ENCODE results near the gene NPHS1.

NPHS1 gene

DNA sequence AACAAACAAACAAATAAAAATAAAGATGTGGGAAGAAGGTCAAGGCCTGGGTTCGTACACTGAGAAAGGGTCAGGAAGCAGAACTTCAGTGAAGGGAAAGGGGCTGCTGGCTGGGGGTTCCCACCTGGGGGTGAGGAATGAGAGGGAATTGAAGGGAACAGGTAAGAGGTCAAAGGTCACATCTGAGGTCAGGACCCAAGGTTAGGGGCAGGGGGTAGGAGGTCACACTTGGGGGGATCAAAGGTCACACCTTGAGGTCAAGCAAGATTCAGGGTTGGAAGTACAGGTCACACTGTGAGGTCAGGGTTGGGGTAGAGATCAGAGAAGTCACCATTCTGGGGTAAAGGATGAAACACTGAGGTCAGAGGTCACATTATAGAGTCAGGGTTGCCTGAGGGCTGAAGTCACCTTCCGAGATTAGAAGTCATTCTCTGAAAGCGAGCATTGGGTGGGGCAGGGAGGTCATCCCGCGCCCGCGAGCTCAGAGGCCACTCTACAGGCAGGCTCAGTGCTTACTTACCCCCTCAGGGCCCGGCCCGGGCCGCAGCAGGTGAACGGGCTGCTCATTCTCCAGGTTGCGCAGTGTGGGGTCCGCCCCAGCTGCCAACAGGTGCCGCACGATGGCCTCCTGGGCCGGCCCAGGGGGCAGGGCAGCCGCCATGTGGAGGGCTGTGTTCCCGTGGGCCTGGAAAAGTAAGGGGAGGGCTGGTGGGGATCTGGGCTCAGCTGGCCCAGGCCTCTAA lies 37.2 kb upstream of the NPHS1 start:
- no peaks in the 10 kb centered on the region for H3K4me1 ChIP-seq (ENCODE audit: control insufficient read depth, insufficient read depth, low read length)
- no peaks in the 10 kb centered on the region for H3K27me3 ChIP-seq (ENCODE audit: control insufficient read depth, insufficient read depth, low read length)
- H3K4me3 ChIP-seq (ENCODE audit: low read depth, low read length), result no peak overlapping the region
- peaks cover 60% of the 10 kb centered on the region for H3K36me3 ChIP-seq (ENCODE audit: control insufficient read depth, insufficient read depth, low read length)
- H3K9me3 ChIP-seq (ENCODE audit: control insufficient read depth, insufficient read depth, low read depth, low read length), result no peaks in the 10 kb centered on the region
- no peak overlapping the region for H3K27ac ChIP-seq (ENCODE audit: low read depth, low read length)
- H3K9ac ChIP-seq (ENCODE audit: low read length), result no peak overlapping the region

DNA sequence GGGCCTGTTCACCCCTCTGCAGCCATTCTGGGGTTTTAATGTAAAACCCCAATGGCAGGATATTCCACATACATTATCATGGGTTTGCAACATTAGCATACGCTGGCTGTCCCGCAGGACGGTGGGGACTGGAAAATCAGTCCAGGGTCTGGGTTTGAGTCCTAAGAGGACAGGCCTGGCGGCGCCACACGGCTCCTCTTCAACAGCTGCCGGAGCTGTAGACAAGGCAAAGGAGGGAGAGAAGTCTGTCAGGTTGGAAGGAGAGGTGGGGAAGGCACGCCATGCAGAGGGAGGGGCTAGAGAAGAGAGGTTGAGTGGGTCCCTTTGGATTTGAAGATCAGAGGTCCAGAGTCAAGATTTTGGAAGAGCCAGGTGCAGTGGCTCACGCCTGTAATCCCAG lies 36.1 kb upstream of the NPHS1 start:
- no peaks in the 10 kb centered on the region for H3K9me3 ChIP-seq (ENCODE audit: control insufficient read depth, insufficient read depth, low read depth, low read length)
- H3K36me3 ChIP-seq (ENCODE audit: control insufficient read depth, insufficient read depth, low read length), result peaks cover 51% of the 10 kb centered on the region
- no peak overlapping the region for H3K27ac ChIP-seq (ENCODE audit: low read depth, low read length)
- H3K4me1 ChIP-seq (ENCODE audit: control insufficient read depth, insufficient read depth, low read length), result no peaks in the 10 kb centered on the region
- H3K4me3 ChIP-seq (ENCODE audit: low read depth, low read length), result no peak overlapping the region
- H3K9ac ChIP-seq (ENCODE audit: low read length), result no peak overlapping the region
- no peaks in the 10 kb centered on the region for H3K27me3 ChIP-seq (ENCODE audit: control insufficient read depth, insufficient read depth, low read length)

DNA sequence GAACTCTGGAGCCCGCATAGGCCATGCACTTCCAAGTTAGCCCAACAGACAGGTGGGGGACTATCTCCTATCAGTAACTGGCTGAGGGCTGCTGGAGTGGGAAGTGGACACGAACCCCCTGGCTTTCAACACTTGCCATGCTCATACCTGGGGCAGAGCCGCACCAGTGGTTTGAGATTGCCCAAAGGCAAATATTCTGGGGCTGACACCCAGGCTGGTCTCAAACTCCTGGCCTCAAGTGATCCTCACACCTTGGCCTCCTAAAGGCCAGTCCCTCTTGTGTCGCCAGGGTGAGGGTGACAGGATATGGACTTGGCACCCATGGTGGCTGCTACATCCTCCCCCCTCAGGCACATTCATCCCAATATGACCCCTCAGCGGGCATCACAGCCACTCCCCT lies 34.9 kb upstream of the NPHS1 start:
- H3K9me3 ChIP-seq (ENCODE audit: control insufficient read depth, insufficient read depth, low read depth, low read length), result no peaks in the 10 kb centered on the region
- H3K9ac ChIP-seq (ENCODE audit: low read length), result no peak overlapping the region
- no peaks in the 10 kb centered on the region for H3K27me3 ChIP-seq (ENCODE audit: control insufficient read depth, insufficient read depth, low read length)
- no peaks in the 10 kb centered on the region for H3K4me1 ChIP-seq (ENCODE audit: control insufficient read depth, insufficient read depth, low read length)
- H3K27ac ChIP-seq (ENCODE audit: low read depth, low read length), result no peak overlapping the region
- peaks cover 42% of the 10 kb centered on the region for H3K36me3 ChIP-seq (ENCODE audit: control insufficient read depth, insufficient read depth, low read length)
- no peak overlapping the region for H3K4me3 ChIP-seq (ENCODE audit: low read depth, low read length)

DNA sequence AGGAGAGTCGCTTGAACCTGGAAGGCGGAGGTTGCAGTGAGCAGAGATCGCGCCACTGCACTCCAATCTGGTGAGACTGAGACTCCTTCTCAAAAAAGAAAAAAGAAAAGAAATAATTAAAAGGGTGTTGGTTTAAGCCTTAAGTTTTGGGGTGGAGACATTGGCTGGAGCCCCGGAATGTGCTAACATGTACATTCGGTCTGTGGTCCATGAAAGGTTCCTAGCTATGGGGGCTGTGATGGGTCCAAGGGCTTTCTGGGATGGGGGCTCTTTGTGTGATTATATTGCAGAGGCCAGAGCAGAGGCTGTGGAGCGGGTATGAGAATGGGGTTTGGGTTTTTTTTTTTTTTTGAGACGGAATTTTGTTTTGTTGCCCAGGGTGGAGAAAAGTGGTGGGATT lies 33.6 kb upstream of the NPHS1 start:
- Histone ChIP-seq H3K4me1 (ENCODE audit: control insufficient read depth, insufficient read depth, low read length) (no peaks in the 10 kb centered on the region), H3K9ac (ENCODE audit: low read length) (no peak overlapping the region), H3K4me3 (ENCODE audit: low read depth, low read length) (no peak overlapping the region), H3K36me3 (ENCODE audit: control insufficient read depth, insufficient read depth, low read length) (peaks cover 36% of the 10 kb centered on the region), H3K27ac (ENCODE audit: low read depth, low read length) (no peak overlapping the region), H3K27me3 (ENCODE audit: control insufficient read depth, insufficient read depth, low read length) (no peaks in the 10 kb centered on the region), H3K9me3 (ENCODE audit: control insufficient read depth, insufficient read depth, low read depth, low read length) (no peaks in the 10 kb centered on the region)

DNA sequence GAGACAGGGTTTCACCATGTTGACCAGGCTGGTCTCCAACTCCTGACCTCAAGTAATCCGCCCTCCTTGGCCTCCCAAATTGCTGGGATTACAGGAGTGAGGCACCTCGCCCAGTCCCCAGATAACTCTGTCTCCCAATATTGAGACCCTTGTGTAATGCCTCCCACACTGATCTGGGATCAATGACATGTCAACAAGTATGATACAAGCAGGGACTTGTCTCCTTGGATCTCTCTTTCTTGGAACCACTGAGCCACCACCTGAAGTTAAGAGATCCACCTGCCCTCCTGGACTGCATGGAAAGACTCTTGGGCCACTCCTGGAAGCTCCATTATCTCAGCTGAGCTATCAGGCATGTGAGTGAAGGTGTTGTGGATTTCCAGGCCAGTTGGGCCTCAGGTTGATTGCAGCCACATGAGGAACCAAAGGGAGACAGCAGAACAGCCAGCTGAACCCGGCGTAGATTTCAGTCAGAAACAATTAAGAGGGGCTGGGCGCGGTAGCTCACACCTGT lies 33.0 kb upstream of the NPHS1 start:
- no peak overlapping the region for H3K27ac ChIP-seq (ENCODE audit: low read depth, low read length)
- H3K36me3 ChIP-seq (ENCODE audit: control insufficient read depth, insufficient read depth, low read length), result peaks cover 30% of the 10 kb centered on the region
- H3K9ac ChIP-seq (ENCODE audit: low read length), result no peak overlapping the region
- no peaks in the 10 kb centered on the region for H3K4me1 ChIP-seq (ENCODE audit: control insufficient read depth, insufficient read depth, low read length)
- H3K9me3 ChIP-seq (ENCODE audit: control insufficient read depth, insufficient read depth, low read depth, low read length), result no peaks in the 10 kb centered on the region
- no peak overlapping the region for H3K4me3 ChIP-seq (ENCODE audit: low read depth, low read length)
- no peaks in the 10 kb centered on the region for H3K27me3 ChIP-seq (ENCODE audit: control insufficient read depth, insufficient read depth, low read length)

DNA sequence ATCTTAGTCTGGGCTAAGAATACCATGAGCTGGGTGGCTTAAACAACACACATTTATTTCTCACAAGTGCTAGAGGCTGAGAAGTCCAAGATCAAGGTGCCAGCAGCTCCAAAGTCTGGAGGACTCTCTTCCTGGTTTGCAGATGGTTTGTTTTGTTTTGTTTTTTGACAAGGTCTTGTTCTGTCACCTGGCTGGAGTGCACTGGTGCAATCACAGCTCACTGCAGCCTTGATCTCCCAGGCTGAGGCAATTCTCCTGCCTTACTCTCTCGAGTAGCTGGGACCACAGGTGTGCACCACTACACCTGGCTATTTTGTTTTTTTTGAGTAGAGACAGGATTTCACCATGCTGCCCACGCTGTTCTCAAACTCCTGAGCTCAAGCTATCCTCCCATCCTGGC lies 31.6 kb upstream of the NPHS1 start:
- Histone ChIP-seq H3K4me3 (ENCODE audit: low read depth, low read length) (no peak overlapping the region), H3K4me1 (ENCODE audit: control insufficient read depth, insufficient read depth, low read length) (peaks cover 8% of the 10 kb centered on the region), H3K27ac (ENCODE audit: low read depth, low read length) (no peak overlapping the region), H3K9ac (ENCODE audit: low read length) (no peak overlapping the region), H3K27me3 (ENCODE audit: control insufficient read depth, insufficient read depth, low read length) (peaks cover 7% of the 10 kb centered on the region), H3K36me3 (ENCODE audit: control insufficient read depth, insufficient read depth, low read length) (peaks cover 16% of the 10 kb centered on the region), H3K9me3 (ENCODE audit: control insufficient read depth, insufficient read depth, low read depth, low read length) (no peaks in the 10 kb centered on the region)

DNA sequence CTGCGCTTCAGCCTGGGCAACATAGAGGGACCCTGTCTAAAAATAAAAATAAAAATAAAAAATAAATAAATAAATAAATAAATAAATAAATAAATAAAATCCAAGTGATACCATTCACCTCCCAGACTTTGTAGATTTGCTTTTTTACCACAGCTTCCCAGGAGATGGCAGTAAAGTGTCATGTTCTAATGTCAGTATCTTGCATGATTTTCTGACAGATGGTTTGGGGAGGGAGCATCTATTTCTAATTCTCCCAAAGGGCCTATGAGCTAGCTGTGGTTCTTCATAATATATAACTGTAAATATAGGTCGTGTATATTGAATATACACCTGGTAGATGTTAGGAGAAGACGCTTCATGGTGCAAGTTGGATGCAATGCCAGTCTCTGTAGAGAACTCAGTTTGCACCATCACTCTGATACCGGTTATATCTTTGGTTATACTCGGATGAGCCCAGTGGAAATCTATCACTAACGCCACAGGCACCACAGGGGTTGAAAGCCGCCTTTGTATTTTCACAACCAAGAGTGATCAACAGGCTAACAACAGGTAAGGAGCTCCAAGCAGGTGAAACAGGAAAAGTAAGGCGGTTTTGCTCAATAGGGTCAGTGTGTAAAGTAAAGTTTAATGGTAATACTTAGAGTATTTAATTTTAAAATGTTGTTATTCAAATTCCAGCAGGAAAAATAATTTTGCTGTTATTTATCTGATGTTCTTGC lies 30.0 kb upstream of the NPHS1 start:
- no peak overlapping the region for H3K4me3 ChIP-seq (ENCODE audit: low read depth, low read length)
- peaks cover 8% of the 10 kb centered on the region for H3K4me1 ChIP-seq (ENCODE audit: control insufficient read depth, insufficient read depth, low read length)
- H3K9me3 ChIP-seq (ENCODE audit: control insufficient read depth, insufficient read depth, low read depth, low read length), result no peaks in the 10 kb centered on the region
- H3K27me3 ChIP-seq (ENCODE audit: control insufficient read depth, insufficient read depth, low read length), result peaks cover 23% of the 10 kb centered on the region
- H3K27ac ChIP-seq (ENCODE audit: low read depth, low read length), result no peak overlapping the region
- 0 out of 2 replicates have a peak, but pooled peaks cover 5% of the 10 kb centered on the region for H3K36me3 ChIP-seq (ENCODE audit: control insufficient read depth, insufficient read depth, low read length)
- H3K9ac ChIP-seq (ENCODE audit: low read length), result no peak overlapping the region

DNA sequence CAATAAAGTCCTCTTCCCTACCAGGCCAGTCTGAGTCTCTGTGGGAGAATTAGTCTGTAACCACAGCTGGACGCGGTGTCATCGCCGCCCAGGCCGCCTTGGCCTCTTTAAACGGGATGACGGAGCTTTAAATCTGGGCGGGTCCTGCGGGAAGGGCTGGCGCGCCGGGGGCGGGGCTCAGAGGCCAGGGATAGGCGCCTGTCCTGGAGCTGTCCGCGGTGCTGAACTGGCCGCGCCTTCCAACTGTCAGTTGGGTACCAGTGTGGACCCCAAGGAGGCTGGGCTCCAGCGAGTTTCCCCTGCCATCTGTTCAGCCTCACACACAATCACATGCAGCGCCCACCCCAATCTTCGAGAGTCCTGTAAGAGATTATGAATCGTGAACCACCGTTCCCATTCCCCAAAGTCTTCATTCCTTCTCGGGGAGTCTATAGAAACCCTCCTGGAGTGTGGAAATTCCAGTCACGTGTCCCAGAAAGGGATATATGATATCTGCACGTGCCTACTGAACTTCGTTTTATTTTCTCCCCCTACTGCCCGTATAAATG lies 27.5 kb upstream of the NPHS1 start:
- H3K36me3 ChIP-seq (ENCODE audit: control insufficient read depth, insufficient read depth, low read length), result 0 out of 2 replicates have a peak, but pooled peaks cover 3% of the 10 kb centered on the region
- H3K4me3 ChIP-seq (ENCODE audit: low read depth, low read length), result 0 out of 2 replicates have a peak overlapping the region, but pooled peaks have one; percentile 8
- H3K27ac ChIP-seq (ENCODE audit: low read depth, low read length), result no peak overlapping the region
- no peaks in the 10 kb centered on the region for H3K9me3 ChIP-seq (ENCODE audit: control insufficient read depth, insufficient read depth, low read depth, low read length)
- H3K9ac ChIP-seq (ENCODE audit: low read length), result no peak overlapping the region
- peaks cover 23% of the 10 kb centered on the region for H3K27me3 ChIP-seq (ENCODE audit: control insufficient read depth, insufficient read depth, low read length)
- H3K4me1 ChIP-seq (ENCODE audit: control insufficient read depth, insufficient read depth, low read length), result peaks cover 8% of the 10 kb centered on the region

DNA sequence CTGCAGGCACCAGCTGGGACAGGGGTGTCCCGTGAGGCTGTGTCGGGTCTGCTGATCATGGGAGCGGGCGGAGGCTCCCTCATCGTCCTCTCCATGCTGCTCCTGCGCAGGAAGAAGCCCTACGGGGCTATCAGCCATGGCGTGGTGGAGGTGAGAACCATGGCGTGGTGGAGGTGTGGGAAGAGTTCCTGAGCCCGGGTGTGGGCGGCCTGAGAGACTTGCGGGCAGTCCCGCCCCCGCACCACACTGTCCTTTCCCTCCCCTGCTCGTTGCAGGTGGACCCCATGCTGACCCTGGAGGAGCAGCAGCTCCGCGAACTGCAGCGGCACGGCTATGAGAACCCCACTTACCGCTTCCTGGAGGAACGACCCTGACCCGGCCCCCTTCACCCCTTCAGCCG lies 26.8 kb upstream of the NPHS1 start:
- Histone ChIP-seq H3K4me3 (ENCODE audit: low read depth, low read length) (0 out of 2 replicates have a peak overlapping the region, but pooled peaks have one; percentile 8), H3K27ac (ENCODE audit: low read depth, low read length) (no peak overlapping the region), H3K27me3 (ENCODE audit: control insufficient read depth, insufficient read depth, low read length) (peaks cover 23% of the 10 kb centered on the region), H3K9ac (ENCODE audit: low read length) (no peak overlapping the region), H3K36me3 (ENCODE audit: control insufficient read depth, insufficient read depth, low read length) (0 out of 2 replicates have a peak, but pooled peaks cover 3% of the 10 kb centered on the region), H3K4me1 (ENCODE audit: control insufficient read depth, insufficient read depth, low read length) (peaks cover 8% of the 10 kb centered on the region), H3K9me3 (ENCODE audit: control insufficient read depth, insufficient read depth, low read depth, low read length) (no peaks in the 10 kb centered on the region)

DNA sequence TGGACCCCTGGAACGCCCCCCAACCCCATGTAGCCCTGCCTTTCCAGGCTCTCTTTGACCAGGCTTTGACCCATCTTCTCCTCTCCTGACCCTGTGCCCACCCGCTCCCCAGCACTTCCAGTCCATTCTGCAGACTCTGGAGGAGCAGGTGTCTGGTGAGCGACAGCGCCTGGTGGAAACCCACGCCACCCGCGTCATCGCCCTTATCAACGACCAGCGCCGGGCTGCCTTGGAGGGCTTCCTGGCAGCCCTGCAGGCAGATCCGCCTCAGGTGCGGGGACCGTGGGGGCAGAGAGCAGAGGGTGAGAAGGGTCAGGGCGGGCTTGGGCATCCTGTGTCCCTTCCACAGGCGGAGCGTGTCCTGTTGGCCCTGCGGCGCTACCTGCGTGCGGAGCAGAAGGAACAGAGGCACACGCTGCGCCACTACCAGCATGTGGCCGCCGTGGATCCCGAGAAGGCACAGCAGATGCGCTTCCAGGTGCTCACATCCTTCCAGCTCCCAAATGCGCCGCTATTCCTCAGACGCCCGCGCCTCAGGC lies 22.2 kb upstream of the NPHS1 start:
- Histone ChIP-seq H3K9ac (ENCODE audit: low read length) (no peak overlapping the region), H3K4me1 (ENCODE audit: control insufficient read depth, insufficient read depth, low read length) (peaks cover 15% of the 10 kb centered on the region), H3K27me3 (ENCODE audit: control insufficient read depth, insufficient read depth, low read length) (peaks cover 21% of the 10 kb centered on the region), H3K36me3 (ENCODE audit: control insufficient read depth, insufficient read depth, low read length) (0 out of 2 replicates have a peak, but pooled peaks cover 3% of the 10 kb centered on the region), H3K9me3 (ENCODE audit: control insufficient read depth, insufficient read depth, low read depth, low read length) (no peaks in the 10 kb centered on the region), H3K27ac (ENCODE audit: low read depth, low read length) (no peak overlapping the region), H3K4me3 (ENCODE audit: low read depth, low read length) (no peak overlapping the region)

All from HUES6 (cell line).